ENCODE measurements around the gene C16orf82. TPM values are rescaled to one million over a fixed set of nuclear protein-coding genes. Genes with fewer than 3 reads are reported as not detected.
A peak's percentile ranks its signal among the peaks of the same experiment; 100 is the strongest.

C16orf82 gene
- total RNA-seq, 1 experiment from 2014 or later = not detected

DNA sequence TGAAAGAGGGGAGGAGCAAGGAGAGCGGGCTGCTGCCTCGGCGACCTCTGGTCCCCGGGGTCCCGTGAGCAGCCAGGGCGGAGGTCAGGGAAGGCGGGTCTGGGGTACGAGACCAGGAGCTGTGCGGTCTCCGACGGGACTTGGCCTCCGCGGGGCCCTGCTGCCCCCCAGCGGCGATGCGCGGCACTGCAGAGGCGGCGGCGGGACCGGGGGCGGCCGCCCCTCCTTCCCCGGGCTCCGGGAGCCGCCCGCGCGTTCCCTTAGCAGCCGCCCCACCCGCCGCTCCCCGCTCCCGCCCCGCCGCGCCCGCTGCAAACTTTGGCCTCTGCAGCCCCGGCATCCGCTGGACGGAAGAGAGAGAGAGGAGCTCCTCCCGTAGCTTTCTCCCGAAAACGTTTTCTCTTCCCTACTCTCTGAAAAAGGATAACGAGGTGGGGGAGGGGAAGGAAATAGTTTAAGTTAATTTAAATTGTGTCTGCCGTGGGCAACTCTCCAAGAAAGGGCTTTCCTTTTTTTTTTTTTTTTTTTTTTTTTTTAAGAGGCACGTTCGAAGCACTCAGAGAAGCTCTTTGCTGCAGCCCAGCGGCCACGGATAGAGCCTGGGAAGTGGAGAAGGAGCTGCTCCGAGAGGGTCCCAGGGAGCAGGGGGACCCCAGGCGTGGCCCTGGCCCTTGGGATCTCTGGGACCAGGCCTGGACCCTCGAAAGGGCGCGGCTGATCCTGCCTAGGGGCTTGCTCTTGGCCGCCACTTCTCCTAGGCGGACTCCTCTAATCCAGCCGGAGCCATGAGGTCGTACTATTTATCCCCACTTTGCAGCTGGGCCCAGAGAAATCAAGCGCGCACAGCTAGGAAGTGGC is 43.2 kb downstream of the C16orf82 start:
- no peak overlapping the region for H2AFZ ChIP-seq (ENCODE audit: low read length)
- peak overlapping the region; percentile 61 for H3K18ac ChIP-seq (ENCODE audit: insufficient read length, low read depth, low read length)
- H3K23me2 ChIP-seq (ENCODE audit: insufficient read length, low read depth, low read length, poor library complexity, severe bottlenecking) = no peaks in the 10 kb centered on the region
- H3K14ac ChIP-seq (ENCODE audit: insufficient read depth, low read length) = no peak overlapping the region
- no peak overlapping the region for H2BK20ac ChIP-seq (ENCODE audit: low read depth, low read length, poor library complexity, severe bottlenecking)
- H2BK12ac ChIP-seq (ENCODE audit: insufficient read length, low read depth, low read length) = no peak overlapping the region
- no peaks in the 10 kb centered on the region for H3K9me3 Mint-ChIP-seq
- H2BK120ac ChIP-seq (ENCODE audit: low read depth, low read length, poor library complexity, severe bottlenecking) = no peak overlapping the region
- H3K9ac ChIP-seq (ENCODE audit: extremely low read depth, insufficient read length, low read length) = no peak overlapping the region
- H4K91ac ChIP-seq (ENCODE audit: insufficient read length, low read depth, low read length) = no peak overlapping the region
- H2BK5ac ChIP-seq (ENCODE audit: insufficient read length, low read length) = no peak overlapping the region
- H4K5ac ChIP-seq (ENCODE audit: insufficient read length, low read depth, low read length) = no peak overlapping the region
- peak; percentile 90 for DNase-seq
- no peak overlapping the region for H3T11ph ChIP-seq (ENCODE audit: low read length)
- H3K56ac ChIP-seq (ENCODE audit: insufficient read length, low read depth, low read length) = no peak overlapping the region
- H3K27me3 Mint-ChIP-seq (ENCODE audit: low read depth) = peaks cover 7% of the 10 kb centered on the region
- H2AK5ac ChIP-seq (ENCODE audit: insufficient read length, low read length) = no peak overlapping the region
- no peak overlapping the region for H4K8ac ChIP-seq (replicated peaks; ENCODE audit: insufficient read length, low read depth, low read length)
- no peaks in the 10 kb centered on the region for H3K79me1 ChIP-seq (ENCODE audit: insufficient read depth, low read depth, low read length, poor library complexity, severe bottlenecking)
- H3K23ac ChIP-seq (ENCODE audit: insufficient read length, low read depth, low read length) = no peak overlapping the region
- no CpG with 5 or more reads among the region's 61 CpGs for WGBS (ENCODE audit: extremely low coverage, insufficient read length, low lambda C conversion rate)
- peak; percentile 93 for TF ChIP-seq CTCF (conservative IDR thresholded peaks at IDR 0.05)
- peaks cover 3 to 23% of the 10 kb centered on the region in 2 experiments; a peak in 3 of 4 replicates for H3K4me1 Mint-ChIP-seq
- H3K4ac ChIP-seq (ENCODE audit: low read depth, low read length) = no peak overlapping the region
- no peaks in the 10 kb centered on the region for H4K20me1 ChIP-seq (ENCODE audit: control insufficient read depth, insufficient read depth, insufficient read length)
- no peaks in the 10 kb centered on the region for H3K27me3 ChIP-seq (ENCODE audit: insufficient read depth, low read length)
- peak overlapping the region; percentile 71 to 77 for H3K4me3 Mint-ChIP-seq
- no peaks in the 10 kb centered on the region for H3K9me3 ChIP-seq (ENCODE audit: control insufficient read depth, low read depth, low read length)
- no peak overlapping the region for H3K27ac ChIP-seq (ENCODE audit: insufficient read length, low read depth, low read length)
- H3K79me2 ChIP-seq (ENCODE audit: insufficient read depth, low read length) = no peaks in the 10 kb centered on the region
- no peaks in the 10 kb centered on the region for H3K36me3 Mint-ChIP-seq (ENCODE audit: insufficient read depth in 1 of 3, low read depth in 3 of 3)
- no peak overlapping the region for H2BK15ac ChIP-seq (ENCODE audit: low read depth, low read length)
- H3K4me1 ChIP-seq (ENCODE audit: insufficient read depth, low read length) = no peaks in the 10 kb centered on the region
- peak overlapping the region; percentile 35 for H3K4me2 ChIP-seq (ENCODE audit: insufficient read depth, insufficient read length, low read length)
- peak overlapping the region in 2 of 3 experiments; percentile 86 to 90; a peak in 2 of 7 replicates for H3K27ac Mint-ChIP-seq
